Measurements from ENCODE around the gene CNTNAP2.

Gene CNTNAP2

GRCh38 chr7:146397141-146397540, 280.5 kb downstream of the CNTNAP2 start:
- Histone ChIP-seq H3K27ac (no peak overlapping the region), H3K4me3 (no peak overlapping the region)
- no peak for TF ChIP-seq CTCF (IDR thresholded peaks at IDR 0.05)
- DNase-seq (ENCODE audit: low spot score): no peak

- no peak overlapping the region for H3K27ac ChIP-seq
- TF ChIP-seq CTCF (IDR thresholded peaks at IDR 0.05): no peak
- no peak overlapping the region for H3K4me3 ChIP-seq
- no peak for DNase-seq (ENCODE audit: low spot score)
These were observed 285.3 kb downstream of the CNTNAP2 start for GRCh38 chr7:146401939-146402338.

GRCh38 chr7:146405737-146406136, 289.1 kb downstream of the CNTNAP2 start:
- no peak for DNase-seq (ENCODE audit: low spot score)
- TF ChIP-seq CTCF (IDR thresholded peaks at IDR 0.05): no peak
- Histone ChIP-seq H3K4me3 (no peak overlapping the region), H3K27ac (no peak overlapping the region)

- no peak overlapping the region for H3K4me3 ChIP-seq
- no peak for TF ChIP-seq CTCF (IDR thresholded peaks at IDR 0.05)
- no peak for DNase-seq (ENCODE audit: low spot score)
- no peak overlapping the region for H3K27ac ChIP-seq
These were observed 295.4 kb downstream of the CNTNAP2 start for GRCh38 chr7:146411975-146412374.

GRCh38 chr7:146412781-146413180, 296.2 kb downstream of the CNTNAP2 start:
- TF ChIP-seq CTCF (IDR thresholded peaks at IDR 0.05): no peak
- H3K27ac ChIP-seq: no peak overlapping the region
- H3K4me3 ChIP-seq: no peak overlapping the region
- DNase-seq (ENCODE audit: low spot score): no peak

GRCh38 chr7:146414373-146414772, 297.8 kb downstream of the CNTNAP2 start:
- H3K4me3 ChIP-seq: no peak overlapping the region
- TF ChIP-seq CTCF (IDR thresholded peaks at IDR 0.05): no peak
- no peak overlapping the region for H3K27ac ChIP-seq
- no peak for DNase-seq (ENCODE audit: low spot score)

- no peak overlapping the region for H3K27ac ChIP-seq
These were observed 298.3 kb downstream of the CNTNAP2 start for GRCh38 chr7:146414937-146415336.

More at GRCh38 chr7:146414937-146415336, 298.3 kb downstream of the CNTNAP2 start:
- no peak for DNase-seq (ENCODE audit: low spot score)
- H3K4me3 ChIP-seq: no peak overlapping the region
- no peak for TF ChIP-seq CTCF (IDR thresholded peaks at IDR 0.05)

Data from coronary artery (tissue), 2 donors.